PC-9 (cell line): ENCODE data around the gene TTC22.

Experiments
- CTCF ChIP-seq: fragments of 200-600 bp; sonication (generic); conservative IDR thresholded peaks from 2 replicates; pipeline ENCODE4 v1.6.1; 2017; ENCODE audit warnings: mixed run types, antibody characterized with exemption, mild to moderate bottlenecking, moderate library complexity
- EZH2 ChIP-seq: fragments of 200-600 bp; sonication (generic); IDR thresholded peaks from 2 replicates; pipeline ENCODE4 v1.8.0; 2017; ENCODE audit warnings: antibody characterized with exemption, low read depth

GRCh38 chr1:54806931-54807611 lies 5.9 kb upstream of the TTC22 start:
- TF ChIP-seq CTCF (no peak), EZH2 (no peak)
